Activated naive CD4-positive, alpha-beta T cell treated with Interleukin-2 at 50 U/mL for 16 hours (primary cell): ENCODE measurements around the gene OTUD3.
"Not testable (repeated sequence)": the region's sequence is repeated elsewhere in the genome, so short reads cannot be mapped to it uniquely, and the experiment has no call there.

Source experiments
- DNase-seq: peaks from one replicate; pipeline ENCODE4 v3.0.0-alpha.2; 2020

Gene OTUD3

DNA sequence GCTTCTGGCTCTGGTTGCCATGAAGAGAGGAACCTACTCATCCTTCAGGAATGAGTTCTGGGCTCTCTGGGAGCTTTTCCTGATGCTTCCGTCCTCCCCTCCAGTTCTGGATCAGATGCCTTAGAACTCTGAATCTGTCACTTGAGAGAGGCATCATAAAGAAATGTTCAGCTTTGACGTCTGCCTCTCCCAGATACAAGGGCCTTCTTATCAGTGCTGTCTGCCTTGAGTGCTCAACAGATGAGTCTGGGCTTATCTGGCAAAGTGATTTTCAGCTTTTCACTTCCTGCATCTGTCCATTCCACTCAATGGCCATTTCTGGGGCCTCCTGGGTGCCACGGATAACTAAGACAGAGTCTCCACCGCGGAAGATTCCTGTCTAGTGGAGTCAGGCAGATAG, 12.3 kb upstream of the OTUD3 start:
- DNase-seq = no peak

DNA sequence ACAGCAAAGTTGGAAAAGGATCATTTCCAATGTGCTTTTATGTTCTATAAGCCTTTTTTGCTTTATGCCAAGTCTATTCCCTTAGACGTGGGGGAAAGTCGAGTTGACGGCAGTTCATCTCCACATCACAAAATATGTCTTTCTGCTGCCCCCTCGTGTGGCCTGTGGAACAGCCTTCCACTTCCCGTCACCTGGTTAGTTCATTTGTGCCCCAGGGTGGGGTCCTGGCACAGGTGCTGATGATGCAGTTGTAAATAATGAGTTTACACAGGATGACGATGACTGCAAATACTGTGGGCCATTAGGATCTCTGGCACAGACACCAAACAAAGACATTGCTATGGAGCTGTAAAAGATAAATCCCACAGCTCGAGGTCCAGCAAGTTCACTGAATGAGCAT, 10.0 kb upstream of the OTUD3 start:
- DNase-seq = no peak

DNA sequence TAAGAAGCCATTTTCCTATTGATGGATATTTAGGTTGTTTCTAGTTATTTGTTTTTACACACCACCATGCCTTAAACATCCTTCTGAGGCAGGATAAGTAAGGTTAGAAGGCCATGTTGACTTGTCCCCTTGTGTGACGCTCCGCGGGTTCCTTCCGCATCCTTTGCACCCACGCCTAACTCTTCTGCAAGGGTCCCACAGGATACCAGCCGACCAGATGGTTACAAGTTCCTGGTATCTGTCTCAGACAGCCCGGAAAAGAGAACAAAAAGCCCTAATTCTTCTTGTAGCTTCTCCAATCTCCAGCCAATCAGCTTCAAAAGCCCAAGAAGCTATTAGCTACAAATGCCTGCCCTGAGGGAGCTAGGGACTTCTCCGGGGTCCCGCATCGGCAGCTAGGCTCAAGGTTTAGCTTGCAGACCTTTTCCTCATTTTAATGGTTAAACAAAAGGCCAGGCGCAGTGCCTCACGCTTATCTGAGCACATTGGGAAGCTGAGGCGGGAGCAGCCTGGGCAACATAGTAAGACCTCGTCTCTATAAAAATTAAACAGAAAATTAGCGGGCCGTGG, 4.9 kb upstream of the OTUD3 start:
- no peak for DNase-seq

DNA sequence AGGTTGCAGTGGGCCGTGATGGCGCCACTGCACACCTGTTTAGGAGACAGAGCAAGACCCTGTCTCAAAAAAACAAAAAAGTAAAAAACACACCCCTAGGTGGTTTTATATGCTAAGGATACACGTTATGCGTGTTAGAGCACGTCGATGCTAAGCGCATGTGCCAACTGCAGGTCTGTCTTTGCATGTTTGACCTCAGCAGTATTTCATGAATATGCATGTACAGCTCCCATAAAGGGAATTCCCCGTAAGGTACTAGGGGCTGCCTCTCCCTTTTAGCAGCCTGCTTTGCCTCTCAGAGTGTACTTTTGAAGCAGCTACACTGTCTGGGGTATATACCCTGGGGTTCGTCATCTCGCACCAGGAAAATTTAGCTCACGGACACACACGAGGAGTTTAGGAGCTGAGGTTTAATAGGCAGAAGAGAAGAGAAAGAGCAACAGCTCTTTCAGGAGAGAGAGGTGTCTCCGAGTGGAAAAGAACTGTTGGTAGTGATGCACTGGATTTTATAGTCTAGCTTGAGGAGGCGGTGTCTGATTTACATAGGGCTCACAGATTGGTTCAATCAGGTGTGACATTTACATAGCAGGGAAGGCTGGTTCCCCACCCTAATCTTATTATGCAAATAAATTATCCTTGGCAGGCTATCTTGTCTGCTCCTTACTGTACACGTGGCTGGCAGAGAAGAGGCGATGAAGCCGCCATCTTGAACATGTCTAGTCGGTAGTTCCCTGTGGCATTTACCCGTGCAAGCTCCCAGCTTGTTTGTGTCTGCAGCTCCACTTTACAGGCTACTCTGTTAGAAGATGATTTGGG, 4.2 kb upstream of the OTUD3 start:
- DNase-seq = no peak

DNA sequence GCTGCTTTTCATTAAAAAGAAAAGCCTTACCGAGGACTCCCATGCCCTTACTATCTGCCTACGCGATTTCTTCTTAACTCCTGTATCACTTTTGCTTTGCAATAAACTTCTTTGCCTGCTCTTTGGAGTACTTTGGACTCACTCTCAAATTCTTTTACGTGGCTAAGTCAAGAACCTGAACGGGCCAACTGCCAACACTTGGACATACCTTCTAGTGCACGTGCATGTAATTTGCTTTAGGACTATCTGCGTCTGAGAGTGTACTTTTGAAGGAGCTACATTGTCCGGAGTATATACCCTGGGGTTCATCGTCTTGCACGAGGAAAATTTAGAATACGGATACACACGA, 3.6 kb upstream of the OTUD3 start:
- no peak for DNase-seq

DNA sequence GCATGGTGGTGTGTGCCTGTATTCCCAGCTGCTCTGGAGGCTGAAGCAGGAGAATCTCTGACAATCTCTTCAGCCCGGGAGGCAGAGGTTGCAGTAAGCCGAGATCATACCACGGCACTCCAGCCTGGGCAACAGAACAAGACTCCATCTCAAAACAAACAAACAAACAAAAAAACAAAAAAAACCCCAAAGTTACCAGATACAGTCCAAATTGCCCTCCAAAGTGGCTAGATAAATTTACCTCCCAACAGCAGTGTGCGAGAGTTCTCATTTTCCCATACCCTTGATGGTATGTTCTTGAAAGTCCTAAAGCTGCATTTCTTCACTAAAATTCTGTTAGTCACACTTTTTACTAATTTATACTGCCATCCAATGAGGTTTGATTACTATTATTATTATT, 3.0 kb upstream of the OTUD3 start:
- no peak for DNase-seq

DNA sequence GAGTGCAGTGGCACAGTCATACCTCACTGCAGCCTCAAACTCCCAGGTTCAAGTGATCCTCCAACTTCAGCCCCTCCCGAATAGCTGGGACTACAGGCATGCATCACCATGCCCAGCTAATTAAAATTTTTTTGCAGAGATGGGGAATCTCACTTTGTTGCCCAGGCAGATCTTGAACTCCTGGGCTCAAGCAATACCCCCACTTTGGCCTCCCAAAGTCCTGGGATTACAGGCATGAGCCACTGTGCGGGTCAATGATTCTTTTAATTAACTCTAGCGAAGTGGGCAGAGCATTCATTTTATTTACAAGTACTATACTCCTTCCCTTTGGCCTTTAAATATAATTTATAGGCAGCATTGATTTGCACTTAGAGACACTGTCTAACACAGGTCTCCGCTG, 2.5 kb upstream of the OTUD3 start:
- DNase-seq = no peak

DNA sequence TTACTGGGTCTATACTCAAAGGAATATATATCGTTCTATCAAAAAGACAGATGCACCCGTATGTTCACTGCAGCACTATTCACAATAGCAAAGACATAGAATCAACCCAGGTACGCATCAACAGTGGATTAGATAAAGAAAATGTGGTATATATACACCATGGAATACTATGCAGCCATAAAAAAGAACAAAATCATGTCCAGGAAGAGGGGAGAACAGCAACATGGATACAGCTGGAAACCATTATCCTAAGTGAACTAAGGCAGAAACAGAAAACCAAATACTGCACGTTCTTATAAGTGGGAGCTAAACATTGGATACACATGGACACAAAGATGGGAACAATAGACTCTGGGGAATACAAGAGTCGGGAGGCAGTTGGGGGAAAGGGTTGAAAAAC, 1.4 kb upstream of the OTUD3 start:
- DNase-seq = not testable (repeated sequence)

DNA sequence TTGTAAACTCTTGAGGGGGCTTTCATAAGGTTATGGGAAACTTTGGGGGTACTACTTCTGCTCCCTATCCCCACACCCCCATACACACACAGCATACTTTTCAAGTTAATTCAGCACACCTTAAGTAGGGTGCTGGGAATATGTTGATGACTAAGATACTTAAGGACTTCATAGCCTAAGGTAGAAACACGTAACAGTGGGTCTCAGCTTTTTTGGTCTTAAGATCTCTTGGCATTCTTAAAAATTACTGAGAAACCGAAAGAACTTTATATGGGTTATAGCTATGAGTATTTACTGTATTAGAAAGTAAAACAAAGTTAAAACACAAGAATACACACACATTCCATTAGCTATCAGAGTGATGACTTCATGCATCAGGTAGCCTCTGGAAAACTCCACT, 2.1 kb downstream of the OTUD3 start:
- DNase-seq = no peak

DNA sequence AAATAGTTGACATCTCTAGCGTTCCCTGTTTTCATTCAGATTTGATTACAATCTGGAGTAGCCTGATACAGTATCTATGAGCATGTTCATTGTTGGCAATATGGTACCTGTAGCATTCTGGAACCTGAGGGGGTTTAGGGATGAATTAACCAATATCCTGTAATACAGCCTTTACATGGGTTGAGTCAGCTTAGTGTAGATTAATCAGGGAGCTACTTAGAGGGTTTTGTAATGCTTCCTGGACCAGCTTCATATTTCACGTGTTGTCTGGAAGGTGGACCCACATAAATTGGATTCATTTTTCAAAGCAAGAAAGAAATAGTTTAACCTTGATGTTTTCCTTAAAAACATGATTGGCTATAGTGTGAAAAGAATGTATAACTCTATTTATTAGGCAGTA, 3.6 kb downstream of the OTUD3 start:
- DNase-seq = no peak

DNA sequence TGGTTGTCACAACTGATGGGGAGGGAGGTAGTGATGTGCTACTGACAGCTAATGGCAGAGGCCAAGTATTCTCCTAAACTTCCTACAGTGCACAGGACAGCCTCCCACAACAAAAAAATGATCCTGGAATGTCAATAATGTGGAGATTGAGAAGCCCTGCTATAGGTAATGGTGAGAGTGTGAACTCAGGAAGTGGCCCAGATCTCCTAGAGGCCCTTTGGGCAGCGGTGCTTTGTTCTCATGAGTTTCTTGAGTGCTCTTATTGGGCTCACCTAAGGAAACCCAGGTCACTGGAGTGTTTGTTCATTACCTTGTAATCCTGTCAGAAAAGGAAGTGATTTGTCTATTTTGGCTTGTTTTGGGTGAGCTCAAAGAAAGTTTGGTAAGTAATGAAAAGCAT, 5.9 kb downstream of the OTUD3 start:
- DNase-seq = no peak

DNA sequence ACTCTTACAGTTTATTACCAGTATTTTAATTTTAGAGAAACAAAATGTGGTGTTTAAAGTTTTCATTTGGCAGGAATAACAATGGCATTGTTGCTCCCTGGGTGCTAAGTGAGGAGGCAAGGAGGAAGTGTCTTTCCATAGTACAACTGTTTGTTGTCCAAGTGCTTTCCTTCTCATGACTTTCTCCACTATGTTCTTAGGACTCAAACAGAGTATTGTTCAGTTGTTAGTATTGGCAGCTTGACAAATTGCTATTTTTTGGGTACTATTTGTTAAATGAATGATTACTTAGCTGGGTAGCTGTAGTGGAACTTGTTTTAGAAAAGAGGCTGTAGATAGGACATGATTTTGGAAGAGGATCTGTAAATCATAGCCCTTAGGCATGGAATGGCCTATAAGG, 7.5 kb downstream of the OTUD3 start:
- no peak for DNase-seq

DNA sequence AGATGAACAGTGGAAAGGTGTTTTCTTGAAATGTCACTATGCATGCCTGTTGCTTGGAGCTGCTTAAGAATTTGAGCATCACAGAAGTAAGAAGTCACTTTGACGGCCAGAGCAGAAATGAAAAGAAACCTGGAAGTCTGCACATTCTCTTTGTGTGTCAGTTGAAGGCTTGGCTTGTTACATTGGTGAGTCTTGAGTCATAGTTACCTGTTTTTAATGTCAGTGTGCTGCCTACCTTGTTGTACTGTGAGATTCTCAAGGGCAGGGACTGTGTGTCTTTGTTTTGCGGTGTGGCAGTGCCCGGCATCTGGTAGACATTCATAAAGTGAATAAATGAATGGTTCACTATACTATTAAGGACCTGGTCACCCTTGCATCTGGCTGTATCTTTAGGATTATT, 9.9 kb downstream of the OTUD3 start:
- no peak for DNase-seq

DNA sequence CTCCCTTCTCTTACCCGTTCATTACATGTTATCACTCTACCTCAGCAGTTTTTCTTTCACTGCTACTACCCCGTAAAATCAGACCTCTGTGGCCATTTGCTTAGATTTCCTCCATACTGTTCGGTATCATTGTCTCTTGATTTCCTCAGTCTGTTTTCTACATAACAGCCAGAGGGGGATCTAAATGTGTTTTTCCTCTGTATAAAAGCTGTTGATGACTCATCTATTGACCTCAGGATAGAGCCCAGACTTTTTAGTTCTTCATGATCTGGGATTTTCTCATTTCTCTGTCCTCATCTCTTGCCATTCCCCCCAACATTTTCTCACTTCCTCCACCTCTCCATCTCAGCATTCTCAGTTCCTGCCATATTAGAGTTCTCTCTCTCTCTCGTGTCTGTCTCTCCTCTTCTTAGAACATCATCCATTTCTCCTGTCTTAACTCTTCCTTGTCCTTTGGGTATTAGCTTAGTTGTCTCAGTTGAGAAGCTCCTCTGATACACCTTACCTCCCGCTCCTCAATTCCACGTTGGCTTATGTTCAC, 10.5 kb downstream of the OTUD3 start:
- DNase-seq = no peak

DNA sequence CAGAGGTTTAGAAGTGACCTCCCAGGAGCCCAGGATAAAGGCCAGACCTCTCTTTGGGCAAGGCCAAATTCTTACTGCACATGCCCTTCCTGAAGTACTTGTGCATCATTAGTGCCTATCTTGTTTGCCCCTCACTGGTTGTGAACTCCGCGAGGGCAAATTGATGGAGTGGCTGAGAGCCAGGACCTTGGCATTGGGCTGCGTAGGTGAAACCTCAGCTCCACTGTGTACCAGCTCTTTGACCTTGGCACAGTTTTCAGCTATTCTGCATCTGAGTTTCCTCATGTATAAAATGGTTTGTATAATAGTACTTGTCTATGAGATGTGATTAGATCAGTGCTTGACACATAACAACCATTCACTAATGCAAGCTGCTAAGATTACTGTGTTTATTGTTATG, 11.5 kb downstream of the OTUD3 start:
- DNase-seq = no peak

DNA sequence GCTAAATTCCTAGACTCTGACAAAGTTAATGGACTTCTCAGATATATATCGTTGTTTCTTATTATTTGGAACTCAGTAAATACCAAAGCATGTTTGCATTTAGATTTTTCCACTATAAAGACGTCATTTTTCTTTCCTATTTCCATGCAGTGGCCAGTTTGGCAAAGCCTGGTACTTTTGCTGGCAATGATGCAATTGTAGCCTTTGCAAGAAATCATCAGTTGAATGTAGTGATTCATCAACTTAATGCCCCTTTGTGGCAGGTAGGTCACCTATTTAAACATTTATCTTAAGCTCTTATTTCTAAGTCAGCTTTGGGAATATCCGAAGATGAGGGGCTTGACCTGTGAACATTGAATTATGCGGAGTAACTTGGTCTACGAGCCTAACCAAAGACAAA, 12.0 kb downstream of the OTUD3 start:
- no peak for DNase-seq

DNA sequence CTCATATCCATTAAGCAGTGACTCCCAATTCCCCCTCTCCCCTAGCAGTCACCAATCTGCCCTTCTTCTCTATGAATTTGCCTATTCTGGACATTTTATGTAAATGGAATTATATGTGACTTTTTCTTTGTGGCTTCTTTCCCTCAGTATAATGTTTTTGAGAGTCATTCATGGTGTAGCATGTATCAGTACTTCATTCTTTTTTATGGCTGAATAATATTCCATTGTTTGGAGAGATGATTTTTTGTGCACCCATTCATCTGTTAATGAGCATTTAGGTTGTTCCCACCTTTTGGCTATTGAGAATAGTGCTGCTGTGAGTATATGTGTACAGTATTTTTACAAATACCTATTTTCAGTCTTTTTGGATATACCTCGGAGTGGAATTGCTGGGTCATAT, 19.5 kb downstream of the OTUD3 start:
- no peak for DNase-seq

DNA sequence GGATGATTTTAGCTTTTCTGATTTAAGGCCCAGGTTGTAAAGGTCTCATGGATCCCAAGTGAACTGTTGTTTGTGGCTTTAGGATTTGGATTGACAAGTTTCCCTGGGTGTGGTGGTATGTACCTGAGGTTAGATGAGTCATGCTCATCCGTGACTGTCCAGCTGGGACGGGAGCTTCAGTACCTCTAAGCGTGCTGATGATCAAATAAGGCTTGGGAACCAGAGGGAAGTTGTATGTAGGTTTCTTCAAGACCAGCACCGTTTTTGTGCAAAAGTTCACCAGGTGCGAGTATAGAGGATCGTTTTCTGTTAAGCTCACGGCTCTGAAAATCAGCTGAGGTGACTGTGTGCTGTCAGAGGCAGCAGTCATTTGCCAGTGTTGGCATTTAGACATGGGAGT, 21.4 kb downstream of the OTUD3 start:
- no peak for DNase-seq

DNA sequence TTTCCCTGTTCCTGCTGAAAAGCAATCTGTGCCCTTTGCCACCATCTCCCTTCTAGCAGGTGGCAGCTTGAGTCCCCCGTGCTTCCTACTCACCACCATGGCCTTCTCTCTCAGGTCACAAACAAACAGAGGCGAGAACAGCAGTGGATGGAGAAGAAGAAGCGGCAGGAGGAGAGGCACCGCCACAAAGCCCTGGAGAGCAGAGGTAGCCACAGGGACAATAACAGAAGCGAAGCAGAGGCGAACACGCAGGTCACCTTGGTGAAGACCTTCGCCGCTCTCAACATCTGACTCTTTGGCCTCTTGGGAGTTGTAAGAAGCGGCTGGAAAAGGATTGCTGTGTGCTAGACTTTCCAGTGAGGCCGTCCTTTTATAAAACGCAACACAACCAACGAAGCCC, 25.3 kb downstream of the OTUD3 start:
- no peak for DNase-seq

DNA sequence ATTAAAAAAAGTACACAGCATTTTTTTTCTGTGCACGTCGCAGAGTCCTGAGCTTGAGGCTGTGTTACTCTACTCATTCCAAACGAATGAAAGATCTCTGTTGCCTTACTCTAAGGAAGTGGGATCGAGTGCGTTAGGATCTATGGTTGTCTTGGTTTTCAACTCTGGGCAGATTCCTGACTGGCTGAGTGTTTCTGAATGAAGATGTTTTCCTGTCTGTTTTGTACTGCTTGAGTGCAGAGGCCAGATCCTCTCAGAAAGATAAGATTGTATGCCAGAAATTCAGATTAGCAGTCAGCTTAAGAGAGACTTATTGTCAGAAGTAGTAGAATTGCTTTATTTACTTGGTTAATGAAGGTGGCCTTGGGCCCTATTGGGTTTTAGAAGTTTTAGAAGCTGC, 27.2 kb downstream of the OTUD3 start:
- no peak for DNase-seq

DNA sequence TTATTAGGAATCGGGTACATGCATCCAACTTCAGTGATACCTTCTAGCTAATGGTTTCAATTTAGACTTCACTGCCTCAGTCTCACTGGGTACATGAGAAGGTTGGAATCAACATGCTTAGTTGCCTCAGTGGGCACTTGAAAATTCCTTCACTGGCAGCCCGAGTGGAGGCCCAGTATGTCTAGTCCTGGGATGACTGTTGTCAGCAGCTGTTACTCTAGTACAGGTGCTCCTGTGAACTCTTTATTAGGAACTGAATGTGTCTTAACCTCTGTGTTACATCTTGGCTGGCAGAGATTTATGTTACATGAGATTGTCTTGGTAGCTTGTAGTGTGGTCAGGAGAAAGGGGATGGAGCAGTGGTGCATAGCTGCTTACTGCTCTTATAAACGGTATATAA, 27.8 kb downstream of the OTUD3 start:
- DNase-seq = no peak

DNA sequence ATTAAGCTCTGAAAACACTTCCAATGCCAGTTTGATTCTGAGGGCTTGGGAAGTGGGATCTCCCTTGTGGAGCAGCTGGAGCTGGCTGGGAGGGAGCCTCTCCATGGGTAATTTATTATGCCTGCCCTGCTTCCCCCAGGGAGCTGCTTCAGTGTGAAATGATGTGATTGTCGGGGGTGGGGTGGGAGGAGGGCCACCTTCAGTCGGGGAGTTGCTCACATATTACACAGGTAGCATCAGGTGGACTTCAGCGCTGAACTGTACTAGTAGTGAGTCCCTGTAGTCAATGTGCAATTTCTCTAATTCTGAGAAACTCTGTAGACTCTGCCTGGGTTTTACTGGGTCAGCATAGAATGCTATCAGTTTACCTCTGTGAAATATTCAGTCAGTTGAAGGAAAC, 28.5 kb downstream of the OTUD3 start:
- DNase-seq = no peak

DNA sequence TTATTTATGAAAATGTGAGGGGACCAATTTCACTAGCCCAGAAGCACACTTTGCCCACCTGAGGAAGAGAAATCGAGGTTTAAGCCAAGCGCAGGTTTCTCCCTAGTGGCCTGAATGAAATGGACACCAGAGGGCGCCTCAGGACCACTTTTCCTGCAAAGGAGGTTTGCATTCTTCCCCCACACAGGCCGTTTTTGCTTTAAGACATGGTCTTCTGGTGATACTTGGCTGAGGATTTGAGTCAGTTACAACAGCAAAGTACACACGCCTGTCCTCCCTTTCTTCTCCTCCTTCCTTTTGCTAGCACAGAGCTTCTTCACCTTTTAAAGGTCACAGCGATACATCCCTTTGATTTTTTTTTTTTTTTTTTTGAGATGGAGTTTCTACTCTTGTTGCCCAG, 35.9 kb downstream of the OTUD3 start:
- DNase-seq = peak; percentile 81

DNA sequence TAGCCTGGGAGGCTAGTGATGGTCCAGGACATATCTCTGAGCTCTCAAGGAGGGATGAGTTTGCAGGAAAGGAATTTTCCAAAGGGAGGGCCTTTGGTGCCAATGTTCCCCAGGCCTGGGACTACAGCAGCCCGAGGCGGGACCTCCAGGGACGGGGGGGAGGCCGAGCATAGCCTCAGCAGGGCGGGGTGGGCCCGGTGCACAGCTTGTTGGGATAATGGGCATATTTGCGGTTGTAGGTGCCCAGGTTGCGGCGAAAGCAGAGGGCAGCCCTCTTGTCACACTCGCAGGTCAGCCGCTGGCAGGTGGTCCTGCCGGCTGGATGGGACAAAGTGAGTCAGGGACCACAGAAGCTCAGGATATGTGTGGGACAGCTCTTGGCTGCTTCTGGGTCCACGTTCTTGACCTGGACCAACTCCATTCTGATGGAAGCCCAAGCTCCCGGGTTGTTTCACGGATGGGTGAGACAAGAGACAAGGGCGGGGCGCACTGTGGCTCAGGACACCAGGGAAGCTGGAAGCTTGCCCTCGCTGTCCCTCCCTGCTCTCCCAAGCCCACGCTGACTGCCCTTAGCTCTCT, 38.0 kb downstream of the OTUD3 start:
- DNase-seq = no peak

DNA sequence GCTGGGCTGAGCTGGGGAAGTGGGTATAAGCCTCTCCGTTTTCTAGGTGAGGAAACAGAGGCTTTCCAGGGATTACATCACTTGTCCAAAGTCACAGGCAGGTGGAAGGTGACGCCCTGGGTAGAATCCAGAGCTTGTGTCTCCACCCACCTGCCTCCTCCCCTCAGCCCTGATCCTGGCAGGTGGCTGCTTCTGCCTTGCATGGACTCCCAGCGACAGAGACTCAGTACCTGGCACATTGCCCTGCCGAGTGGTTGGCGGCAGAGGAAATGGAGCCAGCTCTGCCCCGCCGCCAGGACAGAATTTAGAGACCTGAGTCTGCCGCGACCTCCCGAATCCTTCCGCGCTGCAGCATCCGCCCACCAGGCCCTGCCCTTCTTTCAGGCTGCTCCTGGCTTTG, 39.1 kb downstream of the OTUD3 start:
- DNase-seq = no peak
